ENCODE measurements around the gene DTX3.
"Not testable (repeated sequence)": the region's sequence is repeated elsewhere in the genome, so short reads cannot be mapped to it uniquely, and the experiment has no call there.

DNA sequence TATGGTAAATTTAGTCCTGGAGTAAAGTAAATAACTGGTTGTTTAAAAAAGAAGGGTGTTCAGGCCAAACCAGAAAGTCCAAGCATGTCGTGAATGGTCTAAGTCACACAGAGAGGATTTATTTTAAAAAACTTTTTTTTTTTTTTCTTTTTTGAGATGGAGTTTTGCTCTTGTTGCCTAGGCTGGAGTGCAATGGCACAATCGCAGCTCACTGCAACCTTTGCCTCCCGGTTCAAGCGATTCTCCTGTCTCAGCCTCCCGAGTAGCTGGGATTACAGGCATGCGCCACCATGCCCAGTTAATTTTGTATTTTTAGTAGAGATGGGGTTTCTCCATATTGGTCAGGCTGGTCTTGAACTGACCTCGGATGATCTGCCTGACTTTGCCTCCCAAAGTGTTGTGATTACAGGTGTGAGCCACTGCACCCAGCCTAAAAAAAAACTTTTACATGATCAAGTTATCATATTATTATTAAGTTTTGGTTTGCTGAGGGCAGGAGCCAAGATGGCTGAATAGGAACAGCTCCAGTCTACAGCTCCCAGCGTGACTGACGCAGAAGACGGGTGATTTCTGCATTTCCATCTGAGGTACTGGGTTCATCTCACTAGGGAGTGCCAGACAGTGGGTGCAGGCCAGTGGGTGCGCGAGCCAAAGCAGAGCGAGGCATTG lies 41.5 kb downstream of the DTX3 start:
- TF ChIP-seq, protein P1, sequence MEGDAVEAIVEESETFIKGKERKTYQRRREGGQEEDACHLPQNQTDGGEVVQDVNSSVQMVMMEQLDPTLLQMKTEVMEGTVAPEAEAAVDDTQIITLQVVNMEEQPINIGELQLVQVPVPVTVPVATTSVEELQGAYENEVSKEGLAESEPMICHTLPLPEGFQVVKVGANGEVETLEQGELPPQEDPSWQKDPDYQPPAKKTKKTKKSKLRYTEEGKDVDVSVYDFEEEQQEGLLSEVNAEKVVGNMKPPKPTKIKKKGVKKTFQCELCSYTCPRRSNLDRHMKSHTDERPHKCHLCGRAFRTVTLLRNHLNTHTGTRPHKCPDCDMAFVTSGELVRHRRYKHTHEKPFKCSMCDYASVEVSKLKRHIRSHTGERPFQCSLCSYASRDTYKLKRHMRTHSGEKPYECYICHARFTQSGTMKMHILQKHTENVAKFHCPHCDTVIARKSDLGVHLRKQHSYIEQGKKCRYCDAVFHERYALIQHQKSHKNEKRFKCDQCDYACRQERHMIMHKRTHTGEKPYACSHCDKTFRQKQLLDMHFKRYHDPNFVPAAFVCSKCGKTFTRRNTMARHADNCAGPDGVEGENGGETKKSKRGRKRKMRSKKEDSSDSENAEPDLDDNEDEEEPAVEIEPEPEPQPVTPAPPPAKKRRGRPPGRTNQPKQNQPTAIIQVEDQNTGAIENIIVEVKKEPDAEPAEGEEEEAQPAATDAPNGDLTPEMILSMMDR (IDR thresholded peaks at IDR 0.05; ENCODE audit: low read depth, low read length, poor library complexity, severe bottlenecking), result not testable (repeated sequence)
- TF ChIP-seq EZH2phosphoT487 (IDR thresholded peaks at IDR 0.05; ENCODE audit: borderline replicate concordance, low read length), result not testable (repeated sequence)
